ENCODE measurements around the gene HS2ST1.

The HS2ST1 gene

DNA sequence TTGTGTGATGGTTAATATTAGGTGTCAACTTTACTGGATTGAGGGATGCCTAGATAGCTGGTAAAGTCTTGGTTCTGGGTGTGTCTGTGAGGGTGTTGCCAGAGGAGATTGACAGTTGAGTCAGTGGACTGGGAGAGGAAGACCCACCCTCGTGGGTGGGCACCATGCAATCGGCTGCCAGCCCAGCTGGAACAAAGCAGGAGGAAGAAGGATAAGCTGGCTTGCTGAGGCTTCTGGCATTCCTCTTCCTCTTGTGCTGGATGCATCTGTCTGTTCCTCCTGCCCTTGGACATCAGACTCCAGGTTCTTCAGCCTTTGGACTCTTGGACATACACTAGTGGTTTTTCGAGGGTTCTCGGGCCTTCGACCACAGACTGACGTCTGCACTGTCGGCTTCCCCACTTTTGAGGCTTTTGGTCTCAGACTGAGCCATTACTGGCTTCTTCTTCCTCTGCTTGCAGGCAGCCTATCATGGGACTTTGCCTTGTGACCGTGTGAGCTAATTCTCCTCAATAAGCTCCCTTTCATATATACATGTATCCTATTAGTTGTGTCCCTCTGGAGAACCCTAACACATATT is 230.0 kb downstream of the HS2ST1 start:
- DNase-seq: no peak

- DNase-seq: no peak
Observed at GRCh38 chr1:87144981-87145380, 230.5 kb downstream of the HS2ST1 start.

- no peak for DNase-seq
Observed at GRCh38 chr1:87146538-87146937, 232.1 kb downstream of the HS2ST1 start.

DNA sequence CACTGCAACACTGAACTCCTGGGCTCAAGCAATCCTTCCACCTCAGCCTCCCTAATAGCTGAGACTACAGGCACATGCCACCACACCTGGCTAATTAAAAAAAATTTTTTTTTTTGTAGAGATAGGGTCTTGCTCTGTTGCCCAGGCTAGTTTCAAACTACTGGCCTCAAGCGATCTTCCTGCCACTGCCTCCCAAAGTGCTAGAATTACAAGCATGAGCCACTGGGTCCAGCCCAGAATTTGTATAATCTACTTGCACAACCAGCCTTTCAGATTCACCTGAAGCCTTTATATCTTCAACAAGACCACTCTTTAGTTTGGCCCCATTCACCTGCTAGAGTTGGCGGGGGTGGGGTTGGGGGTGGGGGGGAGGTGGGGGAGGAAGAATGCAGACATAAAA is 232.6 kb downstream of the HS2ST1 start:
- DNase-seq: no peak

GRCh38 chr1:87147851-87148250 is 233.4 kb downstream of the HS2ST1 start:
- DNase-seq: no peak

DNA sequence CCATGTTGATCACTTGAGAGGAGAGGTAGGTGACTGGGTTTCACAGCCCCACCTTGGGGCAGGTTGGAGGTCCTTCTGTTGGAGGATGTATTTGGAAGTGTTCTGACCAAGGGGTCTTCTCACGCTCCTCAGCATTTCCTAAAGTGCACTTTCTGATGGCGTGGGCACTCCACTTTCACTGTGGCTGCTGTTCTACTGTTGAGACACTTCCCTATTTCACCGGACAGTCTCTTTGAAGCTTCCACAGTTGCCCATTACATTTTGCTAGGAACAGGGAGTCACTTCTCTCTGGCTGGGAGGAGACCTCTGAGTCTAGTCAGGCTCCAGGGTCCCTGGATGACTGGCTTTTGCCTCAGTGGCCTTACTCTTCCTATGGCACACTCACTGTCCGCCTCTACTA is 234.2 kb downstream of the HS2ST1 start:
- DNase-seq: no peak

DNA sequence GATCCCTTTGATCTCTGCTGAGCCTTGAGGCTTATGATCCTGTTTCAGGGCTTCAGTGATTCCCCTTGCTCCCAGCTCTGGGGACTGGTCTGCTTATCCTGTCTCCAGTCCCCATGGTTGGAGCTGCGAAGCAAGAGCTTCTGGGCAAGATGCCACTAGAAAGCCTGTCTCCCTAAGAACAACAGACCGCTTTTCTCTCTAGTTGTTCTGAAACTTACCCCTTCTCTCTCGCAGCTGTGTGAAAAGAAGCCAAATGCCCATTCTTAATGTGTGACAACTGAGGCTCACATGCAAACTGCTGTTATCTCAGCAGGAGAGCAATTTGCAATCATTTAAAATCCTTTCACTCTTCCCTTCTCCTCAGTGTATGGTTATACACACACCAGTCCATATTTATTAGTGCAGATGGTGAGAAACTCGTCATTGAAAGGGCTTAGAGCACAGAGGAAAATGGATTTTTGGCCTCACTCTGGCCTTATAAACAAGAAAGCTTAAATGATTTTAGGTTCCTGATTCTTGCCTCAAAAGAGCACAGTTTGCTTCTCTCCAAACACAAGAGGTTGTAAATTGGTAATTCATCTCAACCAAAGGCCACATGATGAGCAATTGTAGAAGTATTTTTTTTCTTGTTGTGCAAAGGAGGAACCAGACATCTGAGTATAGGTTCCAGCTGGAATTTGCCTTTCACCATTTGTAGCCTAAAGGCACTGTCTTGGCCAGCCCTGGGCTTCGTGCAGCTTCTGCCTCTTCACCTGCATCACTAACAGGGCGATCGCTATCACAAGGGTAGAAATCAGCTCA is 235.0 kb downstream of the HS2ST1 start:
- DNase-seq: no peak

GRCh38 chr1:87150143-87150542 is 235.7 kb downstream of the HS2ST1 start:
- DNase-seq: no peak

- DNase-seq: no peak
Observed at GRCh38 chr1:87151500-87152421, 237.3 kb downstream of the HS2ST1 start.

GRCh38 chr1:87154384-87154783 is 239.9 kb downstream of the HS2ST1 start:
- no peak for DNase-seq

DNA sequence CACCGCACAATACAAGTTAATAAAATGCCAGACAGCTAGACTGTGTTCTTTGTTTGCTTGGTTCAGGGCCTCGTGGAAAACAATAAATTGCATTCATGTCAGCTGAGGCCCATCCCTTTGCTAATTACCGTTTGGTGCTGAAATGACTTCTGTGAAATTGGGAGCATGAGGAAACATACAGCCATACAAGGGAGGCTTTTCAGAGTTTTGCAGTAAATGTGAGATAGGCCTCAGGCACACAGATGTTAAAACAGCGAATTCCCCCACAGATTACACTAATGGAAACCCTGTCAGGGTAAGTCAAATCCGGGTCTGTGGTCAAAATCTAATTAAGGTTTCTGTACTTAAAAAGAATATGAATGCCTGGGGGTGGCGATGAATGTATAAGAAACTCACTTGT is 240.7 kb downstream of the HS2ST1 start:
- no peak for DNase-seq

DNA sequence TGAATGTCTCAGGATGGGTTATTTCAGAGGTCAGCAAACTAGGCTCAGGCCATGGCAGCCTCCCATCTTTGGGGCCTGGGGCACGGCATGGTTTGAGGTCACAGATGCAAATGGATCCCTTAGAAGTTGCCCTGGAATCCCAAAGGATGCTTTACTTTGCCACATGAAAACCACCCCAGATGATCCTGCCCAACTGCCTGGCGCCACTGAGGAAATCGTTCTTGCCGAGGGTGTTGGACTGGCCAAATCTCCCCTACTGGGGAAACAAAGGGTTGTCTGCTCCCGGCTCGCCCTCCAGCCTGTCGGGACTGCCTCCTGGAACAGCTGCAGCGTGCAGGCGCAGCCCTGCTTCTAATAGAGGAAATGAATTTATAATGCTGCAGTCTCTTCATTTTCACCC is 241.2 kb downstream of the HS2ST1 start:
- no peak for DNase-seq

GRCh38 chr1:87156124-87156523 is 241.7 kb downstream of the HS2ST1 start:
- no peak for DNase-seq

GRCh38 chr1:87159378-87159915 is 245.0 kb downstream of the HS2ST1 start:
- DNase-seq: no peak
